Neuronal stem cell (in vitro differentiated cells): ENCODE data around the gene GREM2.

ENCODE experiments used
- DNase-seq: peaks from one replicate; pipeline ENCODE4 v3.0.0-alpha.2; 2013; ENCODE audit warnings: low spot score
- H2AFZ ChIP-seq: one replicate; pipeline ENCODE4 v1.6.1; 2013; ENCODE audit warnings: mild to moderate bottlenecking, low read length, inconsistent platforms
- H2AK5ac ChIP-seq: 2 replicates; pipeline ENCODE4 v1.6.1; 2013; ENCODE audit warnings: low read depth, mild to moderate bottlenecking, inconsistent platforms, low read length, moderate library complexity, mixed read lengths
- H2BK120ac ChIP-seq: 2 replicates; pipeline ENCODE4 v1.6.1; 2013; ENCODE audit warnings: low read depth, mild to moderate bottlenecking, inconsistent platforms, low read length, moderate library complexity, mixed read lengths
- H2BK12ac ChIP-seq: one replicate; pipeline ENCODE4 v1.6.1; 2013; ENCODE audit warnings: low read length, inconsistent platforms
- H2BK15ac ChIP-seq: 2 replicates; pipeline ENCODE4 v1.6.1; 2013; ENCODE audit warnings: mild to moderate bottlenecking, low read length, inconsistent platforms, mixed read lengths
- H2BK5ac ChIP-seq: one replicate; pipeline ENCODE4 v1.6.1; 2013; ENCODE audit warnings: inconsistent platforms, mild to moderate bottlenecking, low read length, moderate library complexity
- H3K14ac ChIP-seq: one replicate; pipeline ENCODE4 v1.6.1; 2013; ENCODE audit warnings: low read length, inconsistent platforms
- H3K18ac ChIP-seq: 2 replicates; pipeline ENCODE4 v1.6.1; 2013; ENCODE audit warnings: low read length, inconsistent platforms
- H3K23ac ChIP-seq: 2 replicates; pipeline ENCODE4 v1.6.1; 2013; ENCODE audit warnings: low read depth, mild to moderate bottlenecking, mixed read lengths, low read length, inconsistent platforms; ENCODE audit not compliant: poor library complexity
- H3K27ac ChIP-seq: replicated peaks from 3 replicates; pipeline ENCODE4 v1.5.1; 2013; ENCODE audit warnings: low read length, inconsistent platforms
- H3K27me3 ChIP-seq, 3 experiments: 2 replicates each; pipeline ENCODE4 v1.6.1; 2013; ENCODE audit warnings: low read length in 3 of 3, mild to moderate bottlenecking in 2 of 3, inconsistent platforms in 1 of 3, low read depth in 1 of 3, mixed read lengths in 1 of 3, moderate library complexity in 1 of 3; ENCODE audit not compliant: control insufficient read depth in 3 of 3, insufficient read depth in 3 of 3
- H3K36me3 ChIP-seq, 2 donors: replicated peaks in 1 of 2; 2 replicates each; pipeline ENCODE4 v1.6.1; 2013; ENCODE audit warnings: low read length in 2 of 2; ENCODE audit not compliant: control insufficient read depth in 2 of 2, insufficient read depth in 2 of 2
- H3K4ac ChIP-seq: 2 replicates; pipeline ENCODE4 v1.6.1; 2013; ENCODE audit warnings: inconsistent platforms, mild to moderate bottlenecking, low read length, moderate library complexity
- H3K4me1 ChIP-seq, 2 donors: 1 replicate in 1 of 2; 2 replicates in 1 of 2; pipeline ENCODE4 v1.6.1; 2013; ENCODE audit warnings: low read length in 2 of 2, low read depth in 1 of 2; ENCODE audit not compliant: control insufficient read depth in 2 of 2, insufficient read depth in 1 of 2
- H3K4me2 ChIP-seq: one replicate; pipeline ENCODE4 v1.6.1; 2013; ENCODE audit warnings: mild to moderate bottlenecking, low read length, inconsistent platforms; ENCODE audit not compliant: insufficient read depth, poor library complexity, severe bottlenecking
- H3K4me3 ChIP-seq, 2 donors: 2 replicates each; pipeline ENCODE4 v1.5.1; 2013; ENCODE audit warnings: low read length in 2 of 2, mild to moderate bottlenecking in 2 of 2, inconsistent platforms in 1 of 2, moderate library complexity in 1 of 2
- H3K79me1 ChIP-seq: one replicate; pipeline ENCODE4 v1.6.1; 2013; ENCODE audit warnings: low read depth, mild to moderate bottlenecking, inconsistent platforms, low read length, moderate library complexity
- H3K9ac ChIP-seq: one replicate; pipeline ENCODE4 v1.6.1; 2013; ENCODE audit warnings: mild to moderate bottlenecking, low read depth, low read length, inconsistent platforms; ENCODE audit not compliant: poor library complexity
- H3K9me3 ChIP-seq, 2 donors: replicated peaks in 1 of 2; 2 replicates each; pipeline versions ENCODE3 to v1.6.1; 2013; ENCODE audit warnings: low read length in 2 of 2, mild to moderate bottlenecking in 2 of 2, inconsistent platforms in 1 of 2, low read depth in 1 of 2, mixed read lengths in 1 of 2, moderate library complexity in 1 of 2; ENCODE audit not compliant: control insufficient read depth in 2 of 2, insufficient read depth in 1 of 2
- H4K8ac ChIP-seq: one replicate; pipeline ENCODE4 v1.6.1; 2013; ENCODE audit warnings: low read depth, mild to moderate bottlenecking, inconsistent platforms, low read length, moderate library complexity
- H4K91ac ChIP-seq: one replicate; pipeline ENCODE4 v1.6.1; 2013; ENCODE audit warnings: low read length, low read depth, mild to moderate bottlenecking, inconsistent platforms; ENCODE audit not compliant: poor library complexity
- WGBS, 2 donors: extraction: QIAGEN DNeasy Blood & Tissue Kit; methylation state at CpG; one replicate each; pipeline ENCODE4 v1.1.7; 2013; ENCODE audit warnings: missing lambda C conversion rate in 2 of 2, mixed read lengths in 1 of 2; ENCODE audit not compliant: insufficient read length in 2 of 2, insufficient replicate concordance in 1 of 2; ENCODE audit errors: extremely low coverage in 2 of 2; 5-methylcytosine and 5-hydroxymethylcytosine counted together

Gene GREM2

DNA sequence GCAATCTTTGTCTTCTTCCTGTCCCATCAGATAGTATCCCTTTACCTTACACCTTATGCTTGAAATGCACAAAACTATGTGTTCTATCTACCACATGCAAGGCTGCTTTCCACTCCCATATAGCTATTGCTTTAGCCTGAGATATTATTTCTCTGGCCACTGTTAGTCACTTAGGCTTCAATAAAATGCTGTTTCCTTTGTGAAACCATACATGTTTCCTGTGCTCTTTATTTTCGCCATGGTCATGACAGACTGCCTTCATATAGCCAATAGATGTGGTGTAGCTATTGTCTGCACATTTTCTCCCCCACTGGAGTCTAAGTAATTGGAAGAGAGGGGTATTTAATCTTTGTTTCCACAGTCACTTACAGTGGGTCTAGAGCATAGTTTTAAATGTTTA, 108.4 kb downstream of the GREM2 start:
- no peak overlapping the region for H3K4ac ChIP-seq
- no CpG with 5 or more reads among the region's 1 CpG for WGBS, 2 donors
- no peaks in the 10 kb centered on the region for H3K9me3 ChIP-seq

GRCh38 chr1:240503036-240503435, 108.9 kb downstream of the GREM2 start:
- H2BK15ac ChIP-seq = no peak overlapping the region

More for the DNA sequence above, 108.4 kb downstream of the GREM2 start:
- H3K23ac ChIP-seq = no peak overlapping the region
- no peak for DNase-seq
- no peak overlapping the region for H2AK5ac ChIP-seq
- no peak overlapping the region for H3K14ac ChIP-seq
- no peak overlapping the region for H3K18ac ChIP-seq
- H4K8ac ChIP-seq = no peak overlapping the region
- no peak overlapping the region for H4K91ac ChIP-seq
- H2BK15ac ChIP-seq = no peak overlapping the region
- H2BK120ac ChIP-seq = no peak overlapping the region
- no peak overlapping the region for H2BK5ac ChIP-seq
- H2AFZ ChIP-seq = no peak overlapping the region
- H3K4me2 ChIP-seq = no peak overlapping the region
- H3K4me1 ChIP-seq = peaks cover 0 to 7% of the 10 kb centered on the region in 2 donors
- H3K27me3 ChIP-seq = no peaks in the 10 kb centered on the region
- H3K79me1 ChIP-seq = no peaks in the 10 kb centered on the region
- H3K4me3 ChIP-seq = no peak overlapping the region
- H3K27ac ChIP-seq = no peak overlapping the region
- H3K36me3 ChIP-seq = no peaks in the 10 kb centered on the region
- H3K9ac ChIP-seq = no peak overlapping the region
- no peak overlapping the region for H2BK12ac ChIP-seq

DNA sequence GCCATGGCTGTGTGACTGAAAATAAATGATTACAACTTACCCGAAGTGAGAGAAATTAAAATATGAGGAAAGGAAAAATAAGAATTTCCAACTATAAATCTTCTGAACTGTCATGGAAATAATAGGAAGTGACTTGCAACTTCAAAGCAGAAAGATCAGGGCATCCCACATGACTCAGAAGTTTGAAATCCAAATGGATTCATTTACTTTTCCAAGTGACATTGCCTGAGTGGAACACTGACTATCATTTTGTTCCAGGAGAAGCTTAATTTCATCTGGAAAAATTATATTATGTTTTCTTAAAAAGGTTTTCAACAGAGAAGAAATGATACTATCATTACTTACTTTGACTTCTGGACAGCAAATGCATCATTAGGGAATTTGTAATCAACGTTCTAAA, 110.8 kb downstream of the GREM2 start:
- Histone ChIP-seq H3K4me2 (no peak overlapping the region), H2AK5ac (no peak overlapping the region), H3K9ac (no peak overlapping the region), H3K36me3 (no peaks in the 10 kb centered on the region), H2BK12ac (no peak overlapping the region), H3K4me1 (peaks cover 1 to 7% of the 10 kb centered on the region in 2 donors), H2BK5ac (no peak overlapping the region), H3K27me3 (no peaks in the 10 kb centered on the region), H4K8ac (no peak overlapping the region), H2BK15ac (no peak overlapping the region), H3K23ac (no peak overlapping the region), H3K4me3 (no peak overlapping the region), H3K14ac (no peak overlapping the region), H2BK120ac (no peak overlapping the region), H3K18ac (no peak overlapping the region), H3K4ac (no peak overlapping the region), H3K79me1 (no peaks in the 10 kb centered on the region), H4K91ac (no peak overlapping the region), H3K27ac (no peak overlapping the region), H3K9me3 (no peaks in the 10 kb centered on the region), H2AFZ (no peak overlapping the region)
- WGBS, 2 donors = no CpG with 5 or more reads among the region's 2 CpGs
- no peak for DNase-seq

More at GRCh38 chr1:240503036-240503435, 108.9 kb downstream of the GREM2 start:
- Histone ChIP-seq H3K4me3 (no peak overlapping the region), H3K4ac (no peak overlapping the region), H2BK12ac (no peak overlapping the region), H3K23ac (no peak overlapping the region), H3K27me3 (no peaks in the 10 kb centered on the region), H2BK5ac (no peak overlapping the region), H3K18ac (no peak overlapping the region), H3K9me3 (no peaks in the 10 kb centered on the region), H3K9ac (no peak overlapping the region), H4K8ac (no peak overlapping the region), H4K91ac (no peak overlapping the region), H2AK5ac (no peak overlapping the region), H3K4me1 (peaks cover 1 to 7% of the 10 kb centered on the region in 2 donors), H3K79me1 (no peaks in the 10 kb centered on the region), H2AFZ (no peak overlapping the region), H3K14ac (no peak overlapping the region), H3K36me3 (no peaks in the 10 kb centered on the region), H2BK120ac (no peak overlapping the region), H3K27ac (no peak overlapping the region), H3K4me2 (no peak overlapping the region)
- no peak for DNase-seq
- WGBS, 2 donors = no CpG with 5 or more reads among the region's 4 CpGs

DNA sequence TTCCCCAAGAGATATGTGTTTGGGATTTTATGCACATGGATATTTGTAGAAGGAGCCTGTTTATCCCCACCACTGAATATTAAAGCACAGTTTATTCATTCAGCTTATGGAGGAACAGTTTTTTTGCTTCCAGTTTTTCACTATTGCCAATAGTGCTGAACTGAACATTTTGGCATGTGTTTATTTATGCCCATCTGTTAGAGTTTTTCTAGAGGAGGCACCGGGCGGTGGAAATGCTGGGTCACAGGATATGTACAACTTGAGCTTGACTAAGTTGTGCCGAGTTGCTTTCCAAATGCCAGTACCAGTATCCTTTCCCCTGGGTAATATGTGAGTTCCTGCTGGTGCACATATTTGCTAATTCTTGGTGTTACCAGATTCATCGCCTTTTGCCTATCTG, 111.3 kb downstream of the GREM2 start:
- H2BK120ac ChIP-seq = no peak overlapping the region
- H3K27me3 ChIP-seq = no peaks in the 10 kb centered on the region
- no peak overlapping the region for H3K14ac ChIP-seq
- H2AFZ ChIP-seq = no peak overlapping the region
- no peak overlapping the region for H3K18ac ChIP-seq
- H3K27ac ChIP-seq = no peak overlapping the region
- no CpG with 5 or more reads among the region's 4 CpGs for WGBS, 2 donors
- no peak for DNase-seq
- peaks cover 1 to 7% of the 10 kb centered on the region in 2 donors for H3K4me1 ChIP-seq
- no peak overlapping the region for H3K4me2 ChIP-seq
- H3K9me3 ChIP-seq = no peaks in the 10 kb centered on the region
- no peak overlapping the region for H2AK5ac ChIP-seq
- H2BK12ac ChIP-seq = no peak overlapping the region
- H3K9ac ChIP-seq = no peak overlapping the region
- no peak overlapping the region for H3K23ac ChIP-seq
- H2BK15ac ChIP-seq = no peak overlapping the region
- H3K4me3 ChIP-seq = no peak overlapping the region
- no peak overlapping the region for H3K4ac ChIP-seq
- H4K91ac ChIP-seq = no peak overlapping the region
- H3K79me1 ChIP-seq = no peaks in the 10 kb centered on the region
- no peak overlapping the region for H4K8ac ChIP-seq
- no peaks in the 10 kb centered on the region for H3K36me3 ChIP-seq
- H2BK5ac ChIP-seq = no peak overlapping the region
